NT2/D1 (cell line): ENCODE results near the gene SEC24C.

ENCODE experiments used
- SUZ12 ChIP-seq: IDR thresholded peaks from 2 replicates; pipeline ENCODE4 v1.6.1; 2011; ENCODE audit not compliant: insufficient read length, insufficient read depth; ENCODE audit errors: extremely low read depth
- YY1 ChIP-seq: IDR thresholded peaks from 2 replicates; pipeline ENCODE4 v1.6.1; 2011; ENCODE audit not compliant: insufficient read length, insufficient read depth
- ZNF274 ChIP-seq: IDR thresholded peaks from 2 replicates; pipeline ENCODE4 v1.6.1; 2011; ENCODE audit warnings: mild to moderate bottlenecking, low read depth, low read length

- TF ChIP-seq YY1 (peak; percentile 76), ZNF274 (no peak), SUZ12 (no peak)
Measured at GRCh38 chr10:73781879-73782748, 37.9 kb downstream of the SEC24C start, which contains the start of gene CHCHD1.
